ENCODE results near the gene MRPL3. TPM values are rescaled to one million over a fixed set of nuclear protein-coding genes. Genes with fewer than 3 reads are reported as not detected.

Gene MRPL3
- total RNA-seq, 1 donor from 2014 or later = 56.5 TPM

- no peaks in the 10 kb centered on the region for H3K9me3 Mint-ChIP-seq (ENCODE audit: unreplicated experiment)
- TF ChIP-seq, protein P1, sequence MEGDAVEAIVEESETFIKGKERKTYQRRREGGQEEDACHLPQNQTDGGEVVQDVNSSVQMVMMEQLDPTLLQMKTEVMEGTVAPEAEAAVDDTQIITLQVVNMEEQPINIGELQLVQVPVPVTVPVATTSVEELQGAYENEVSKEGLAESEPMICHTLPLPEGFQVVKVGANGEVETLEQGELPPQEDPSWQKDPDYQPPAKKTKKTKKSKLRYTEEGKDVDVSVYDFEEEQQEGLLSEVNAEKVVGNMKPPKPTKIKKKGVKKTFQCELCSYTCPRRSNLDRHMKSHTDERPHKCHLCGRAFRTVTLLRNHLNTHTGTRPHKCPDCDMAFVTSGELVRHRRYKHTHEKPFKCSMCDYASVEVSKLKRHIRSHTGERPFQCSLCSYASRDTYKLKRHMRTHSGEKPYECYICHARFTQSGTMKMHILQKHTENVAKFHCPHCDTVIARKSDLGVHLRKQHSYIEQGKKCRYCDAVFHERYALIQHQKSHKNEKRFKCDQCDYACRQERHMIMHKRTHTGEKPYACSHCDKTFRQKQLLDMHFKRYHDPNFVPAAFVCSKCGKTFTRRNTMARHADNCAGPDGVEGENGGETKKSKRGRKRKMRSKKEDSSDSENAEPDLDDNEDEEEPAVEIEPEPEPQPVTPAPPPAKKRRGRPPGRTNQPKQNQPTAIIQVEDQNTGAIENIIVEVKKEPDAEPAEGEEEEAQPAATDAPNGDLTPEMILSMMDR (IDR thresholded peaks at IDR 0.05; ENCODE audit: partially characterized antibody, unreplicated experiment) = no peak
- H3K4me3 Mint-ChIP-seq (ENCODE audit: unreplicated experiment) = no peak overlapping the region
- H3K27ac Mint-ChIP-seq (ENCODE audit: unreplicated experiment) = no peak overlapping the region
- peaks cover 10% of the 10 kb centered on the region for H3K4me1 Mint-ChIP-seq (ENCODE audit: low read depth, unreplicated experiment)
- peaks cover 3% of the 10 kb centered on the region for H3K27me3 Mint-ChIP-seq (ENCODE audit: unreplicated experiment)
- no peak for DNase-seq
- H3K36me3 Mint-ChIP-seq (ENCODE audit: unreplicated experiment) = no peaks in the 10 kb centered on the region
Measured at GRCh38 chr3:131547585-131547984, 44.8 kb upstream of the MRPL3 start.

GRCh38 chr3:131546441-131546840, 43.7 kb upstream of the MRPL3 start:
- Mint-ChIP-seq H3K4me1 (ENCODE audit: low read depth, unreplicated experiment) (peaks cover 7% of the 10 kb centered on the region), H3K27me3 (ENCODE audit: unreplicated experiment) (peaks cover 3% of the 10 kb centered on the region), H3K9me3 (ENCODE audit: unreplicated experiment) (no peaks in the 10 kb centered on the region), H3K36me3 (ENCODE audit: unreplicated experiment) (no peaks in the 10 kb centered on the region), H3K27ac (ENCODE audit: unreplicated experiment) (no peak overlapping the region), H3K4me3 (ENCODE audit: unreplicated experiment) (no peak overlapping the region)
- TF ChIP-seq, protein P1 (IDR thresholded peaks at IDR 0.05; ENCODE audit: partially characterized antibody, unreplicated experiment) = no peak
- DNase-seq = no peak

- TF ChIP-seq, protein P1 (IDR thresholded peaks at IDR 0.05; ENCODE audit: partially characterized antibody, unreplicated experiment) = no peak
- no peak overlapping the region for H3K27ac Mint-ChIP-seq (ENCODE audit: unreplicated experiment)
- H3K27me3 Mint-ChIP-seq (ENCODE audit: unreplicated experiment) = peaks cover 3% of the 10 kb centered on the region
- no peaks in the 10 kb centered on the region for H3K36me3 Mint-ChIP-seq (ENCODE audit: unreplicated experiment)
- peaks cover 7% of the 10 kb centered on the region for H3K4me1 Mint-ChIP-seq (ENCODE audit: low read depth, unreplicated experiment)
- no peak for DNase-seq
- H3K4me3 Mint-ChIP-seq (ENCODE audit: unreplicated experiment) = no peak overlapping the region
- H3K9me3 Mint-ChIP-seq (ENCODE audit: unreplicated experiment) = no peaks in the 10 kb centered on the region
Measured at GRCh38 chr3:131544557-131544956, 41.8 kb upstream of the MRPL3 start.

- H3K27me3 Mint-ChIP-seq (ENCODE audit: unreplicated experiment) = peaks cover 3% of the 10 kb centered on the region
- H3K36me3 Mint-ChIP-seq (ENCODE audit: unreplicated experiment) = peaks cover 2% of the 10 kb centered on the region
- H3K4me3 Mint-ChIP-seq (ENCODE audit: unreplicated experiment) = no peak overlapping the region
- peaks cover 7% of the 10 kb centered on the region for H3K4me1 Mint-ChIP-seq (ENCODE audit: low read depth, unreplicated experiment)
- TF ChIP-seq, protein P1 (IDR thresholded peaks at IDR 0.05; ENCODE audit: partially characterized antibody, unreplicated experiment) = no peak
- H3K27ac Mint-ChIP-seq (ENCODE audit: unreplicated experiment) = no peak overlapping the region
- peaks cover 3% of the 10 kb centered on the region for H3K9me3 Mint-ChIP-seq (ENCODE audit: unreplicated experiment)
- DNase-seq = no peak
Measured at GRCh38 chr3:131543714-131544113, 40.9 kb upstream of the MRPL3 start.

GRCh38 chr3:131541288-131541687, 38.5 kb upstream of the MRPL3 start:
- no peak overlapping the region for H3K4me3 Mint-ChIP-seq (ENCODE audit: unreplicated experiment)
- peaks cover 5% of the 10 kb centered on the region for H3K36me3 Mint-ChIP-seq (ENCODE audit: unreplicated experiment)
- TF ChIP-seq, protein P1 (IDR thresholded peaks at IDR 0.05; ENCODE audit: partially characterized antibody, unreplicated experiment) = no peak
- H3K9me3 Mint-ChIP-seq (ENCODE audit: unreplicated experiment) = peaks cover 3% of the 10 kb centered on the region
- peaks cover 3% of the 10 kb centered on the region for H3K27me3 Mint-ChIP-seq (ENCODE audit: unreplicated experiment)
- H3K4me1 Mint-ChIP-seq (ENCODE audit: low read depth, unreplicated experiment) = peaks cover 5% of the 10 kb centered on the region
- DNase-seq = no peak
- H3K27ac Mint-ChIP-seq (ENCODE audit: unreplicated experiment) = no peak overlapping the region

Measured in glutamatergic neuron (in vitro differentiated cells).